DND-41 (cell line): ENCODE measurements around the gene MSTO1.
"Not testable (repeated sequence)": the region's sequence is repeated elsewhere in the genome, so short reads cannot be mapped to it uniquely, and the experiment has no call there.

Experiments
- ATAC-seq: fragments of 200-7000 bp; cut with Tn5 transposase; 3 replicates; pipeline ENCODE4 v1.9.1; 2021; ENCODE audit warnings: low read depth; ENCODE audit not compliant: insufficient read depth
- DNase-seq: peaks from one replicate; pipeline ENCODE4 v3.0.0-alpha.2; 2020
- H2AFZ ChIP-seq: 2 replicates; pipeline ENCODE4 v1.6.0; 2012; ENCODE audit warnings: low read depth, low read length
- H3K27ac ChIP-seq: 2 replicates; pipeline ENCODE4 v1.5.1; 2012; ENCODE audit warnings: low read length, inconsistent platforms
- H3K27me3 ChIP-seq: fragments of 200-600 bp; sonication (generic); 2 replicates; pipeline ENCODE4 v1.6.0; 2012; ENCODE audit warnings: low read length, mild to moderate bottlenecking, inconsistent platforms; ENCODE audit not compliant: insufficient read depth, poor library complexity
- H3K36me3 ChIP-seq: 2 replicates; pipeline ENCODE4 v1.5.1; 2012; ENCODE audit warnings: low read length, inconsistent platforms; ENCODE audit not compliant: insufficient read depth
- H3K4me1 ChIP-seq: 2 replicates; pipeline ENCODE4 v1.5.1; 2012; ENCODE audit warnings: mild to moderate bottlenecking, low read length; ENCODE audit not compliant: insufficient read depth
- H3K4me2 ChIP-seq: 2 replicates; pipeline ENCODE4 v1.6.0; 2012; ENCODE audit warnings: mild to moderate bottlenecking, moderate library complexity, low read length, inconsistent platforms; ENCODE audit not compliant: insufficient read depth
- H3K4me3 ChIP-seq, 2 experiments: fragments of 200-600 bp in 1 of 2; shearing (Covaris generic) in 1 of 2; 2 replicates each; pipeline ENCODE4 v1.5.1; 2012 to 2016; ENCODE audit warnings: inconsistent platforms in 2 of 2, low read length in 2 of 2, mild to moderate bottlenecking in 2 of 2, low read depth in 1 of 2, moderate library complexity in 1 of 2
- H3K79me2 ChIP-seq: 2 replicates; pipeline ENCODE4 v1.6.0; 2012; ENCODE audit warnings: low read length, inconsistent platforms; ENCODE audit not compliant: insufficient read depth
- H3K9ac ChIP-seq: 2 replicates; pipeline ENCODE4 v1.6.0; 2012; ENCODE audit warnings: low read depth, mild to moderate bottlenecking, inconsistent platforms, low read length, moderate library complexity
- H3K9me3 ChIP-seq: 2 replicates; pipeline ENCODE4 v1.5.1; 2012; ENCODE audit warnings: low read length, moderate library complexity, mild to moderate bottlenecking, inconsistent platforms; ENCODE audit not compliant: insufficient read depth, severe bottlenecking
- H4K20me1 ChIP-seq: 2 replicates; pipeline ENCODE4 v1.6.0; 2012; ENCODE audit warnings: low read length; ENCODE audit not compliant: insufficient read depth
- EZH2 ChIP-seq: IDR thresholded peaks from 3 replicates; pipeline ENCODE4 v1.6.1; 2012; ENCODE audit warnings: borderline replicate concordance, low read depth, mild to moderate bottlenecking, moderate library complexity, low read length, inconsistent platforms; ENCODE audit not compliant: severe bottlenecking
- TF ChIP-seq, protein P1 (sequence below): IDR thresholded peaks from 2 replicates; pipeline ENCODE4 v1.5.1; 2012; ENCODE audit warnings: borderline replicate concordance, low read length, moderate library complexity, mild to moderate bottlenecking; ENCODE audit not compliant: poor library complexity, severe bottlenecking; ENCODE audit errors: extremely low read depth

Gene MSTO1

DNA sequence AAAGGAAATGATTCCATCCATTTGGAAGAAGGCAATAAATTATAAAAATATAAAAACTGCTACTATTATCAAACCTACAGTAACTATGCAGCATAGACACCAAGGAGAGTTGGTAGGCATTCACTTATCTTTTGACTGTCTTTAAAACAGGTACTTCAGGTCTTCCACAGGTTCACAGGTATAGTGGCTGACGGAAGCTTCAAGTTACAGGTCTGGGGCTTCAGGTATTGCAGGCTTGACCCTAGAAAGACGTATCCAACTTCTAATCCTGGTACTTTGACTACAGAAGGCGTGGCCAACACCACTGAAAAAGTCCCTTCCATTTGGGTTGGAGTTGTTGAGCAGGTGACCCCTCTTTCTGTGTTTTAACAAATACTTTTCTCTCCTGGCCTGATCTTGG lies 42.9 kb downstream of the MSTO1 start:
- Histone ChIP-seq H3K27me3 (no peaks in the 10 kb centered on the region), H3K9ac (no peak overlapping the region), H4K20me1 (no peaks in the 10 kb centered on the region), H3K4me1 (no peaks in the 10 kb centered on the region), H3K36me3 (no peaks in the 10 kb centered on the region), H2AFZ (no peak overlapping the region), H3K27ac (no peak overlapping the region), H3K79me2 (no peaks in the 10 kb centered on the region), H3K4me3 (no peak overlapping the region), H3K4me2 (no peak overlapping the region), H3K9me3 (no peaks in the 10 kb centered on the region)
- no peak for ATAC-seq
- no peak for DNase-seq
- TF ChIP-seq EZH2 = no peak
- TF ChIP-seq, protein P1, sequence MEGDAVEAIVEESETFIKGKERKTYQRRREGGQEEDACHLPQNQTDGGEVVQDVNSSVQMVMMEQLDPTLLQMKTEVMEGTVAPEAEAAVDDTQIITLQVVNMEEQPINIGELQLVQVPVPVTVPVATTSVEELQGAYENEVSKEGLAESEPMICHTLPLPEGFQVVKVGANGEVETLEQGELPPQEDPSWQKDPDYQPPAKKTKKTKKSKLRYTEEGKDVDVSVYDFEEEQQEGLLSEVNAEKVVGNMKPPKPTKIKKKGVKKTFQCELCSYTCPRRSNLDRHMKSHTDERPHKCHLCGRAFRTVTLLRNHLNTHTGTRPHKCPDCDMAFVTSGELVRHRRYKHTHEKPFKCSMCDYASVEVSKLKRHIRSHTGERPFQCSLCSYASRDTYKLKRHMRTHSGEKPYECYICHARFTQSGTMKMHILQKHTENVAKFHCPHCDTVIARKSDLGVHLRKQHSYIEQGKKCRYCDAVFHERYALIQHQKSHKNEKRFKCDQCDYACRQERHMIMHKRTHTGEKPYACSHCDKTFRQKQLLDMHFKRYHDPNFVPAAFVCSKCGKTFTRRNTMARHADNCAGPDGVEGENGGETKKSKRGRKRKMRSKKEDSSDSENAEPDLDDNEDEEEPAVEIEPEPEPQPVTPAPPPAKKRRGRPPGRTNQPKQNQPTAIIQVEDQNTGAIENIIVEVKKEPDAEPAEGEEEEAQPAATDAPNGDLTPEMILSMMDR = no peak

DNA sequence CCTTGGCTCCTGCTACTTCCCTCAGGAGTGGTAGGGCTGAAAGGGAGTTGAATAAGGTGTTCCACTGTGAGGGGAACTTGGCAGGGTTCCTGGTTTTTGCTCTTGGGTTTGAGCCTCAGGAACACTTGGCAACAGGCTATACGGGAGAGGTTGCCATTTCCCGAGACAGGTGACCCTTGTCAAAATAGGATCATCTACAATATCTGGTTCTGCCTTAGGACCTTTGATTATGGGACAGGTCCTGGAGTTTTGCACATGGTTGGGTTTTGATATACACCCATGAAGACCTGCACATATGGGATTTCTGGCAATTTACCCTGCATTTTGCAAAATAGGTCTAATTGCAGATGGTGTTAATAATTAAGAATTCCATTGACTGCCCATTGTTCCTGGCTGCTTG lies 47.4 kb downstream of the MSTO1 start:
- ATAC-seq = no peak
- TF ChIP-seq, protein P1 = no peak
- TF ChIP-seq EZH2 = no peak
- no peak overlapping the region for H3K4me2 ChIP-seq
- DNase-seq = no peak
- no peaks in the 10 kb centered on the region for H4K20me1 ChIP-seq
- H3K9ac ChIP-seq = no peak overlapping the region
- H2AFZ ChIP-seq = no peak overlapping the region
- peaks cover 40% of the 10 kb centered on the region for H3K36me3 ChIP-seq
- no peak overlapping the region for H3K27ac ChIP-seq
- no peaks in the 10 kb centered on the region for H3K9me3 ChIP-seq
- no peaks in the 10 kb centered on the region for H3K27me3 ChIP-seq
- no peak overlapping the region for H3K4me3 ChIP-seq
- no peaks in the 10 kb centered on the region for H3K4me1 ChIP-seq
- no peaks in the 10 kb centered on the region for H3K79me2 ChIP-seq

DNA sequence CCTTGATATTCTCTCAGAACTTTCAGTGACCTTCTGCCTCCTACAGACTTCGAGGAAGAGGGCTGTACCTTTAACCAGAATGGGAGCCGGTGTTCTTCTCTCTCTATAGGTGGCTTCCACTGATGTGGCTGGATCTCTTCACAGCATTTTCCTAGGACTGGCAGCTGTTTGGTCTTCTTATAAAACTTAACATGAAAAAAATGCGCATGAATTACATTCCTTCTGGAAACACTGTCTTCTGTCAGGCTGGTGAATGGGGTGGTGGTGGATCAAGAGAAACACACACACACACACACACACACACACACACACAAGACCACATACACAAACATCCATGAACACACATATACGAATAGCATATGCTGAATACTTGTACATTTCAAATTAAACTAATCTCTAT lies 51.2 kb downstream of the MSTO1 start:
- H3K36me3 ChIP-seq = peaks cover 77% of the 10 kb centered on the region
- H3K79me2 ChIP-seq, H3K4me2 ChIP-seq, H4K20me1 ChIP-seq, H2AFZ ChIP-seq, DNase-seq, H3K4me3 ChIP-seq, H3K9me3 ChIP-seq, H3K27ac ChIP-seq, H3K27me3 ChIP-seq, ATAC-seq, H3K9ac ChIP-seq, H3K4me1 ChIP-seq: not testable (repeated sequence)
